HUES6 (cell line): ENCODE data around the gene RPL27A.
A peak's percentile ranks its signal among the peaks of the same experiment; 100 is the strongest.

ENCODE experiments used
- H3K27ac ChIP-seq: 2 replicates; pipeline ENCODE4 v1.7.0; 2013; ENCODE audit warnings: low read depth, mild to moderate bottlenecking, low read length, inconsistent platforms
- H3K27me3 ChIP-seq: 2 replicates; pipeline ENCODE4 v1.6.1; 2013; ENCODE audit warnings: low read length; ENCODE audit not compliant: control insufficient read depth, insufficient read depth
- H3K36me3 ChIP-seq: 2 replicates; pipeline ENCODE4 v1.6.1; 2013; ENCODE audit warnings: low read length; ENCODE audit not compliant: control insufficient read depth, insufficient read depth
- H3K4me1 ChIP-seq: 2 replicates; pipeline ENCODE4 v1.6.1; 2013; ENCODE audit warnings: low read length; ENCODE audit not compliant: control insufficient read depth, insufficient read depth
- H3K4me3 ChIP-seq: 2 replicates; pipeline ENCODE4 v1.5.1; 2013; ENCODE audit warnings: low read depth, low read length
- H3K9ac ChIP-seq: one replicate; pipeline ENCODE4 v1.6.1; 2013; ENCODE audit warnings: mild to moderate bottlenecking, low read length
- H3K9me3 ChIP-seq: 2 replicates; pipeline ENCODE4 v1.6.1; 2013; ENCODE audit warnings: low read depth, low read length; ENCODE audit not compliant: control insufficient read depth, insufficient read depth

The RPL27A gene

GRCh38 chr11:8674859-8675258 is 7.7 kb upstream of the RPL27A start:
- Histone ChIP-seq H3K9ac (no peak overlapping the region), H3K36me3 (no peaks in the 10 kb centered on the region), H3K4me3 (no peak overlapping the region), H3K9me3 (no peaks in the 10 kb centered on the region), H3K27me3 (no peaks in the 10 kb centered on the region), H3K4me1 (peaks cover 29% of the 10 kb centered on the region), H3K27ac (no peak overlapping the region)

GRCh38 chr11:8676458-8676857 is 6.1 kb upstream of the RPL27A start:
- H3K27ac ChIP-seq = no peak overlapping the region
- H3K9ac ChIP-seq = no peak overlapping the region
- no peaks in the 10 kb centered on the region for H3K36me3 ChIP-seq
- H3K27me3 ChIP-seq = no peaks in the 10 kb centered on the region
- H3K4me3 ChIP-seq = no peak overlapping the region
- H3K9me3 ChIP-seq = no peaks in the 10 kb centered on the region
- peaks cover 20% of the 10 kb centered on the region for H3K4me1 ChIP-seq

- Histone ChIP-seq H3K9me3 (no peaks in the 10 kb centered on the region), H3K27me3 (no peaks in the 10 kb centered on the region), H3K4me1 (peaks cover 11% of the 10 kb centered on the region), H3K9ac (no peak overlapping the region), H3K27ac (no peak overlapping the region), H3K36me3 (peaks cover 12% of the 10 kb centered on the region), H3K4me3 (no peak overlapping the region)
Observed at GRCh38 chr11:8679006-8679405, 3.6 kb upstream of the RPL27A start.

- Histone ChIP-seq H3K36me3 (peaks cover 41% of the 10 kb centered on the region), H3K27ac (peak overlapping the region; percentile 99), H3K4me1 (peaks cover 17% of the 10 kb centered on the region), H3K9ac (peak overlapping the region; percentile 98), H3K9me3 (no peaks in the 10 kb centered on the region), H3K27me3 (no peaks in the 10 kb centered on the region), H3K4me3 (peak overlapping the region; percentile 88)
Observed at GRCh38 chr11:8681837-8682302, 722 bp upstream of the RPL27A start.

GRCh38 chr11:8683115-8683807 is 669 bp downstream of the RPL27A start:
- Histone ChIP-seq H3K36me3 (peaks cover 45% of the 10 kb centered on the region), H3K9me3 (no peaks in the 10 kb centered on the region), H3K27ac (peak overlapping the region; percentile 99), H3K27me3 (no peaks in the 10 kb centered on the region), H3K9ac (peak overlapping the region; percentile 98), H3K4me1 (peaks cover 23% of the 10 kb centered on the region), H3K4me3 (peak overlapping the region; percentile 88)

GRCh38 chr11:8684600-8685290 is 2.2 kb downstream of the RPL27A start:
- Histone ChIP-seq H3K27ac (no peak overlapping the region), H3K9ac (peak overlapping the region; percentile 98), H3K4me1 (peaks cover 27% of the 10 kb centered on the region), H3K9me3 (no peaks in the 10 kb centered on the region), H3K4me3 (peak overlapping the region; percentile 88), H3K27me3 (no peaks in the 10 kb centered on the region), H3K36me3 (peaks cover 46% of the 10 kb centered on the region)

- peaks cover 49% of the 10 kb centered on the region for H3K36me3 ChIP-seq
- peaks cover 27% of the 10 kb centered on the region for H3K4me1 ChIP-seq
- H3K27me3 ChIP-seq = no peaks in the 10 kb centered on the region
- no peaks in the 10 kb centered on the region for H3K9me3 ChIP-seq
- no peak overlapping the region for H3K9ac ChIP-seq
- no peak overlapping the region; the same call in 1 of the 2 replicates for H3K4me3 ChIP-seq
- H3K27ac ChIP-seq = no peak overlapping the region
Observed at GRCh38 chr11:8685306-8685705, 2.7 kb downstream of the RPL27A start.

- Histone ChIP-seq H3K27me3 (no peaks in the 10 kb centered on the region), H3K4me3 (no peak overlapping the region), H3K27ac (no peak overlapping the region), H3K4me1 (peaks cover 27% of the 10 kb centered on the region), H3K9ac (peak overlapping the region; percentile 3), H3K36me3 (peaks cover 51% of the 10 kb centered on the region), H3K9me3 (no peaks in the 10 kb centered on the region)
Observed at GRCh38 chr11:8685820-8686219, 3.2 kb downstream of the RPL27A start.

- H3K36me3 ChIP-seq = peaks cover 55% of the 10 kb centered on the region
- H3K9me3 ChIP-seq = no peaks in the 10 kb centered on the region
- H3K4me1 ChIP-seq = peaks cover 27% of the 10 kb centered on the region
- no peak overlapping the region for H3K27ac ChIP-seq
- H3K4me3 ChIP-seq = no peak overlapping the region
- no peaks in the 10 kb centered on the region for H3K27me3 ChIP-seq
- H3K9ac ChIP-seq = no peak overlapping the region
Observed at GRCh38 chr11:8686325-8686724, 3.7 kb downstream of the RPL27A start.

- Histone ChIP-seq H3K4me3 (peak overlapping the region; percentile 67), H3K9me3 (no peaks in the 10 kb centered on the region), H3K27ac (peak overlapping the region; percentile 69), H3K4me1 (peaks cover 27% of the 10 kb centered on the region), H3K27me3 (no peaks in the 10 kb centered on the region), H3K36me3 (peaks cover 68% of the 10 kb centered on the region), H3K9ac (peak overlapping the region; percentile 68)
Observed at GRCh38 chr11:8688414-8689362, 6.1 kb downstream of the RPL27A start.
